ENCODE results near the gene CDH4. TPM values are rescaled to one million over a fixed set of nuclear protein-coding genes. Genes with fewer than 3 reads are reported as not detected.

The CDH4 gene
- total RNA-seq, 1 experiment from 2014 or later = not detected

DNA sequence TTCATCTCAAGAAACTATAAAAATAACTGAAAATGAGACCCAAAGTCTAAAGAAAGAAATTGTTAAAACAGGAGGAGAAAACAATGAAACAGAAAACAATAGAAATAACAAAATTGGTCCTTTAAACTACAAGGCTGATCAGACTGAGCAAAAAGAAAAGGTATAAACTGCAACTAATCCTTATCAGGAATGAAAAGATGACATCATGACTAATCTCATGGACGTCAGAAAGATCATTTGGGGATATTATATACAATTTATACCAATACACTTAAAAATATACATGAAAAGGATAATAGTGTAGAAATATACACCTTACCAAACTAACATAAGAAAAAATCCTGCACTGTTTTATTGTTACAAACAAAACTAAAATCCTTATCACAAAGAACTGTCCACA, 498.0 kb downstream of the CDH4 start:
- H3K4me3 ChIP-seq = no peak overlapping the region
- H3K36me3 ChIP-seq (ENCODE audit: low read depth) = no peaks in the 10 kb centered on the region
- ChIA-PET CTCF (no interaction called here), POLR2A (ENCODE audit: unreplicated experiment) (no interaction called here)
- no peaks in the 10 kb centered on the region for H3K4me1 ChIP-seq (replicated peaks; ENCODE audit: insufficient read depth)
- no peaks in the 10 kb centered on the region for H3K79me2 ChIP-seq (ENCODE audit: low read depth)
- H2AFZ ChIP-seq = no peak overlapping the region
- DNase-seq = no peak
- no peak overlapping the region for H3K27ac ChIP-seq
- no peaks in the 10 kb centered on the region for H3K9me2 ChIP-seq (ENCODE audit: insufficient read depth)
- no peaks in the 10 kb centered on the region; the same call in 1 of the 2 replicates for H3K9me3 ChIP-seq (ENCODE audit: insufficient read depth, low read depth)
- no peak overlapping the region for H3K4me2 ChIP-seq
- TF ChIP-seq, protein P1, sequence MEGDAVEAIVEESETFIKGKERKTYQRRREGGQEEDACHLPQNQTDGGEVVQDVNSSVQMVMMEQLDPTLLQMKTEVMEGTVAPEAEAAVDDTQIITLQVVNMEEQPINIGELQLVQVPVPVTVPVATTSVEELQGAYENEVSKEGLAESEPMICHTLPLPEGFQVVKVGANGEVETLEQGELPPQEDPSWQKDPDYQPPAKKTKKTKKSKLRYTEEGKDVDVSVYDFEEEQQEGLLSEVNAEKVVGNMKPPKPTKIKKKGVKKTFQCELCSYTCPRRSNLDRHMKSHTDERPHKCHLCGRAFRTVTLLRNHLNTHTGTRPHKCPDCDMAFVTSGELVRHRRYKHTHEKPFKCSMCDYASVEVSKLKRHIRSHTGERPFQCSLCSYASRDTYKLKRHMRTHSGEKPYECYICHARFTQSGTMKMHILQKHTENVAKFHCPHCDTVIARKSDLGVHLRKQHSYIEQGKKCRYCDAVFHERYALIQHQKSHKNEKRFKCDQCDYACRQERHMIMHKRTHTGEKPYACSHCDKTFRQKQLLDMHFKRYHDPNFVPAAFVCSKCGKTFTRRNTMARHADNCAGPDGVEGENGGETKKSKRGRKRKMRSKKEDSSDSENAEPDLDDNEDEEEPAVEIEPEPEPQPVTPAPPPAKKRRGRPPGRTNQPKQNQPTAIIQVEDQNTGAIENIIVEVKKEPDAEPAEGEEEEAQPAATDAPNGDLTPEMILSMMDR (conservative IDR thresholded peaks at IDR 0.05) = no peak
- TF ChIP-seq EZH2 (IDR thresholded peaks at IDR 0.05; ENCODE audit: low read depth) = no peak
- intact Hi-C loops (cut with micrococcal nuclease; ENCODE audit: unreplicated experiment) = no loop called here
- H4K20me1 ChIP-seq (ENCODE audit: insufficient read depth) = no peaks in the 10 kb centered on the region
- H3K27me3 ChIP-seq (ENCODE audit: insufficient read depth, low read depth) = peaks cover 71% of the 10 kb centered on the region
- BruUV-seq (replicated peaks) = no TSS peak
- no peaks in the 10 kb centered on the region for H3F3A ChIP-seq (ENCODE audit: insufficient read depth, low read depth)

DNA sequence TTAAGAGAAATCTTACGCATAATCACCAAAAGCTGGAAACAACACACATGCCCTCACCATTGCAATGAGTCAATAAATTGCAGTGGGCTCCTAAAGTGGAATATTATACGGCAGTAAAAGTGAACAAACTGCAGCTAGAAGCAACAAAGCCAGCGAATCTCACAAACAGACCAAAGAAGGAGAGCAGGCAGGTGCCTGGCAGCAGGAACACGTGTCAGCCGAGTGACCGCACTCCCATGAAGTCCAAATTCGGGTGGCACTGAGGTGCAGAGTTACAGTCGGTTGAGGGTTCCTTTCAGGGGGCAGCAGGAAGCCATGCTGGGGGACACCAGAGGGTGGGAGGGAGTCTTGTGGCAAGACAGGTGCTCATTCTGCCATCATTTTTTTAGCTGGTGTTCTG, 500.5 kb downstream of the CDH4 start:
- no TSS peak for BruUV-seq (replicated peaks)
- Histone ChIP-seq H3K4me2 (no peak overlapping the region), H3K79me2 (ENCODE audit: low read depth) (no peaks in the 10 kb centered on the region), H3K4me3 (no peak overlapping the region), H3K9me3 (ENCODE audit: insufficient read depth, low read depth) (no peaks in the 10 kb centered on the region; the same call in 1 of the 2 replicates), H3K36me3 (ENCODE audit: low read depth) (no peaks in the 10 kb centered on the region), H3K27ac (no peak overlapping the region), H3F3A (ENCODE audit: insufficient read depth, low read depth) (no peaks in the 10 kb centered on the region), H2AFZ (no peak overlapping the region), H3K4me1 (replicated peaks; ENCODE audit: insufficient read depth) (no peaks in the 10 kb centered on the region), H3K9me2 (ENCODE audit: insufficient read depth) (no peaks in the 10 kb centered on the region), H3K27me3 (ENCODE audit: insufficient read depth, low read depth) (peaks cover 65% of the 10 kb centered on the region), H4K20me1 (ENCODE audit: insufficient read depth) (no peaks in the 10 kb centered on the region)
- intact Hi-C loops (cut with micrococcal nuclease; ENCODE audit: unreplicated experiment) = no loop called here
- ChIA-PET CTCF (no interaction called here), POLR2A (ENCODE audit: unreplicated experiment) (no interaction called here)
- no peak for DNase-seq
- no peak for TF ChIP-seq EZH2 (IDR thresholded peaks at IDR 0.05; ENCODE audit: low read depth)
- TF ChIP-seq, protein P1 (conservative IDR thresholded peaks at IDR 0.05) = no peak

DNA sequence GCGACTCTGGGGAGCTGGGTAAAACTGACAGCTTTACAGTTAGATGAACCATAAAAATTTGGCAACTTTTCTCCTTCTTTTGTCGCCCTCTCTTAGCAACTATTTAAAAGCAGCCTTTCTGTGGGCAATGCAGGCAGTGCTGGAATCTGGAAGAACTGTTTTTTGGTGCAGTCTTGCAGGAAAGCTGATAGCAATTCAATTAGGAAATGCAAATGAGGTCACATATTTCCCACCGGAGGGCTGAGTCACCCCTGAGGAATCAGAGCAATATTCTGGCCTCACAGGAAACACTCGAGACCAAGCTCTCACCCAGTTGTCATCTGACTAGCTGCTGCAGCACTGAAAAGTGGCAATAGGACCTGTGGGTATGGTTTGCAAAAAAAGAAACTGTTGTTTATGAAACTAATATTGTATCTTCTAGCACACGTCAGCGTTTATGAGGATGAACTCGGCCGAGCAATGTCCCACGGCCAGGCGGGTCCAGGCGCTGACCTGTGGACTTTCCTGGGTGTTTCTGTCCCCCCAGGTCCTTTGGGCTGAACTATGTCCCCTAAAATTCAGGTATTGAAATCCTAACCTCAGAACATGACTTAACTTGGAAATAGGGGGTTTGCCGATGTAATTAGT, 501.4 kb downstream of the CDH4 start:
- ChIA-PET CTCF (no interaction called here), POLR2A (ENCODE audit: unreplicated experiment) (no interaction called here)
- Histone ChIP-seq H3K9me2 (ENCODE audit: insufficient read depth) (no peaks in the 10 kb centered on the region), H3K27me3 (ENCODE audit: insufficient read depth, low read depth) (peaks cover 65% of the 10 kb centered on the region), H3F3A (ENCODE audit: insufficient read depth, low read depth) (no peaks in the 10 kb centered on the region), H2AFZ (no peak overlapping the region), H3K79me2 (ENCODE audit: low read depth) (no peaks in the 10 kb centered on the region), H3K9me3 (ENCODE audit: insufficient read depth, low read depth) (no peaks in the 10 kb centered on the region; the same call in 1 of the 2 replicates), H3K27ac (no peak overlapping the region), H3K4me3 (no peak overlapping the region), H3K36me3 (ENCODE audit: low read depth) (no peaks in the 10 kb centered on the region), H3K4me2 (no peak overlapping the region), H4K20me1 (ENCODE audit: insufficient read depth) (no peaks in the 10 kb centered on the region), H3K4me1 (replicated peaks; ENCODE audit: insufficient read depth) (no peaks in the 10 kb centered on the region)
- BruUV-seq (replicated peaks) = no TSS peak
- DNase-seq = no peak
- intact Hi-C loops (cut with micrococcal nuclease; ENCODE audit: unreplicated experiment) = no loop called here
- no peak for TF ChIP-seq EZH2 (IDR thresholded peaks at IDR 0.05; ENCODE audit: low read depth)
- TF ChIP-seq, protein P1 (conservative IDR thresholded peaks at IDR 0.05) = no peak
